GM12891 (cell line): ENCODE data around the gene HLCS.

Experiments used
- POLR2AphosphoS5 ChIP-seq: IDR thresholded peaks from 2 replicates; pipeline ENCODE4 v1.6.1; 2011; ENCODE audit warnings: low read depth, low read length, control low read depth
- SPI1 ChIP-seq: IDR thresholded peaks from 2 replicates; pipeline ENCODE4 v1.6.1; 2011; ENCODE audit warnings: low read depth, low read length, control low read depth

GRCh38 chr21:36754241-36754898, 212.1 kb downstream of the HLCS start:
- TF ChIP-seq POLR2AphosphoS5 = no peak
- no peak for TF ChIP-seq SPI1
